Measurements from ENCODE around the gene PAQR9.

PAQR9 gene

DNA sequence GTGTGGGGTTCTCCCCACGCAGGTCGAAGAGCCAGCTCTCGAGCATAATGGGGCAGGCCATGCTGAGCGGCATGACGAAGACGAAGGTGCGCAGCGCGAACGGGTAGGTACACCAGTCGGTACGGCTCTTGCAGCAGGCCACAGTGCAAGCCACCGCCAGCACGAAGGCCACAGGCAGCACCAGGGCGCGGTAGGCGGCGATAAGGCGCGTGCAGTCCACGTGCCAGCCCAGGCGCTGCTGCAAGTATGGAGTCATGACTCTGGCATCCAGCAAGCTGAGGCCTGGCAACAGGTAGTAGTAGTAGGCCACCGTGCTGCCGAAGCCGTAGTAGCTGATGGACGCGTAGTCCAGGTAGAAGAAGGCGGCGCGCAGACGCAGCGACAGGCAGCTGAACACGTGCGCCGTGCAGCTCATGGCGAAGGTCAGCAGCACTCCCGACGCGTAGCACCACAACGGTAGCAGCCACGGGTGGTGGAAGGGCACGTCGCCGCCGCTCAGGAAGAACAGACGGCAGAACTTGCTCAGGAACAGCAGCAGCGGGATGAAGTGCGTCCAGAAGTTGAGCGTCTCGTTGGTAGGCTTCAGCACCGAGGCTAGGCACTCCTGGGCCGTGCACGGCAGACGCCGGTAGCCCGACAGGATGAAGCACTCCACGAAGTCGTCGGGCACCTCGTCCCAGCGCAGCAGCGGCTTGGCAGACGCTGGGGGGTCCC is 797 bp downstream of the PAQR9 start:
- TF ChIP-seq, protein P1, sequence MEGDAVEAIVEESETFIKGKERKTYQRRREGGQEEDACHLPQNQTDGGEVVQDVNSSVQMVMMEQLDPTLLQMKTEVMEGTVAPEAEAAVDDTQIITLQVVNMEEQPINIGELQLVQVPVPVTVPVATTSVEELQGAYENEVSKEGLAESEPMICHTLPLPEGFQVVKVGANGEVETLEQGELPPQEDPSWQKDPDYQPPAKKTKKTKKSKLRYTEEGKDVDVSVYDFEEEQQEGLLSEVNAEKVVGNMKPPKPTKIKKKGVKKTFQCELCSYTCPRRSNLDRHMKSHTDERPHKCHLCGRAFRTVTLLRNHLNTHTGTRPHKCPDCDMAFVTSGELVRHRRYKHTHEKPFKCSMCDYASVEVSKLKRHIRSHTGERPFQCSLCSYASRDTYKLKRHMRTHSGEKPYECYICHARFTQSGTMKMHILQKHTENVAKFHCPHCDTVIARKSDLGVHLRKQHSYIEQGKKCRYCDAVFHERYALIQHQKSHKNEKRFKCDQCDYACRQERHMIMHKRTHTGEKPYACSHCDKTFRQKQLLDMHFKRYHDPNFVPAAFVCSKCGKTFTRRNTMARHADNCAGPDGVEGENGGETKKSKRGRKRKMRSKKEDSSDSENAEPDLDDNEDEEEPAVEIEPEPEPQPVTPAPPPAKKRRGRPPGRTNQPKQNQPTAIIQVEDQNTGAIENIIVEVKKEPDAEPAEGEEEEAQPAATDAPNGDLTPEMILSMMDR (IDR thresholded peaks at IDR 0.05; ENCODE audit: insufficient read depth, low read depth, low read length, missing control alignments) = no peak
- H3K4me3 ChIP-seq (ENCODE audit: low read depth, low read length) = no peak overlapping the region
- no peak for DNase-seq (ENCODE audit: low read depth)

DNA sequence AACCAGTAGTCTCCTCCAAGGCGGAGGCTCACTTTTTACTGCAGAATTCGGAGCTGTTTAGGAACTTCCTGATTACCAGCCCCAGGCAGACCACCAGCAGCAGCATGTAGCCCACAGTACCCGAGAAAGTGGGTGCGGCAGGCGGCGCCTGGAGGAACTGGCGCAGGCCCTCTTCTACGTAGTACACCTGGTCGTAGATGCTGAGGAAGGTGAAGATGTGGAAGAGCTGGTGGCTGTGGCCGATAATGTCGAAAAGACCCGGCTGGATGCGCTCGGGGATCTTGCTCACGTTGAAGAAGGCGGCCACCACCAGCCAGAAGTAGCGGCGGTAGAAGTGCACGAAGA is 1.3 kb downstream of the PAQR9 start:
- DNase-seq (ENCODE audit: low read depth) = no peak
- TF ChIP-seq, protein P1 (IDR thresholded peaks at IDR 0.05; ENCODE audit: insufficient read depth, low read depth, low read length, missing control alignments) = no peak
- no peak overlapping the region for H3K4me3 ChIP-seq (ENCODE audit: low read depth, low read length)

DNA sequence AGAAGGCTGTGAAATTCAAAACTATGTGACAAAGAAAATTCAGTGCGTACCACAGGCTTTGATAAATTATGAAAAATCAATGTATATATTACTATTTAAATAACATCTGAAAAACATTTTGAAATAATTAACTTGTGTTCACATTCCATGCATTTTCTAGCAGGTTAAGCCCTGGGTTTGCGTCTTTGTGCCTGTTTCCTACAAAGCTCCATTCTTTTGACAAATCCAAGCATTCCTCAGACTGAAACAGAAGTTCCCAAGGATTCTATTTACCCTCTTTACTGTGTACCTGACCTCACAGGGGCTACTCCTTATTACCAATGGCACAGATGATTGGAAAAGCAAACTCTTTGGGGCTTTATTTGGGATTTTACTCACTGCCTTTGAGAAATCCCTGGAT is 1.9 kb downstream of the PAQR9 start:
- TF ChIP-seq, protein P1 (IDR thresholded peaks at IDR 0.05; ENCODE audit: insufficient read depth, low read depth, low read length, missing control alignments) = no peak
- no peak overlapping the region for H3K4me3 ChIP-seq (ENCODE audit: low read depth, low read length)
- DNase-seq (ENCODE audit: low read depth) = no peak

DNA sequence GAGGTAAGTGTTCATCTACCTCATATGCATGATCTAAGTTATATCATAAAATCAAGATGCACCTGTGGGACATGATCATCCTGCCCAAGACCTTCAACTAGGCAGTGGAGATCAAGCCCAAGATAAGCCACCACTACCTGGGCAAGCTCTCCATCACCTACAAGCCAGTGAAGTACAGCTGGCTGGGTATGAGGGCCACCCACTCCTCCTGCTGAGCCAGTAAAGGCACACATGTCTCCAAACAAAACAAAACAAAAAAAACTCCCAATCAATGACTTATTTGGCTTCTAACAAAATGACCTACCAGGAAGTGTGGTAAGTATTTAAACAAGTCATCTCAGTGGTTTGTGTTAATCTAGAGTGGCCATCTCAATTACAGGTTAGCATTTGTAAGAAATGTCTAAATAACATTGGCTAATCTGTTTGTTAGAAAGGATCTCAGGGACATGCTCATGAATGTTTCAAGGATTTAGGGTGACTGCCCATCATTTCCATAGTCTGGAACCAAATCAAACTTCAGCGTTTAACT is 3.1 kb downstream of the PAQR9 start:
- TF ChIP-seq, protein P1 (IDR thresholded peaks at IDR 0.05; ENCODE audit: insufficient read depth, low read depth, low read length, missing control alignments) = no peak
- H3K4me3 ChIP-seq (ENCODE audit: low read depth, low read length) = no peak overlapping the region
- DNase-seq (ENCODE audit: low read depth) = no peak

DNA sequence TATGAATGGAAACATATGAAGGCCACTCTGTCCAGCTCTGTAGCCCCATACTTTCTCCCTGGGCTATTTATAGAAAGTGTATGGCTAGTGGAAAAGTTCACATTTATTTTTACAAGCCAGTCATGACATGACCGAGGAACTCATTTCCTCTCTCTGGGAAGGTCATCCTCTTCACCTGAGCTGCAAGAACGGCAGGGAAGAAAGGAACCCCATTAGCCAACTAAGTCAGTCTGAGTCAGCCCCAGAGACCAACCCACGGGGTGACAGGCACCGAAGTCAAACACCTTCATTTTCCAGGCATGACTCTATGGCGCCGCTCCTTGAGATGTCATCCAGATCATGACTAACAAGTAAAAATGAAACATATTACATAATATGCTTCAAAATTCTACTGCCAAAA is 4.8 kb downstream of the PAQR9 start:
- TF ChIP-seq, protein P1 (IDR thresholded peaks at IDR 0.05; ENCODE audit: insufficient read depth, low read depth, low read length, missing control alignments) = no peak
- DNase-seq (ENCODE audit: low read depth) = no peak
- H3K4me3 ChIP-seq (ENCODE audit: low read depth, low read length) = no peak overlapping the region

DNA sequence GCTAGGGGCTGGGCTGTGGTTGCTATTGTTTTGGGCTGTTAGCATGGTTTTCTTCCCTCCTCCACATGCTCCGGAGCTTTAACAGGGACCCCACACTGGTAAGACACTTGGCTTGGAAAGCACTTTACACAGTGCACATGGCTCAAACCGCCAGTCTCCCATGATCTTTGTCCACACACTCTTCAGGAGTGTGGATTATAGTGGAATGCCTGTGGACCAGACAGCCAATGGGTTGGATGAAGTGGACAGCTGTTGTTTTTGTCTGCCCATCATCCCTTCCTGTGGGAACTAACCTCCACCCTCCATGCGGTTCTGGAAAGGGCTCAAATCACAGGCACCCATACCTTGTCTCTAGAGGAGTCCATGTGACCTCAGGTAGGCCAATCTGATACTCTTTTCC is 10.0 kb downstream of the PAQR9 start:
- TF ChIP-seq, protein P1 (IDR thresholded peaks at IDR 0.05; ENCODE audit: insufficient read depth, low read depth, low read length, missing control alignments) = no peak
- DNase-seq (ENCODE audit: low read depth) = no peak
- H3K4me3 ChIP-seq (ENCODE audit: low read depth, low read length) = no peak overlapping the region
